K562 (cell line): ENCODE data around the gene AASS. TPM values are rescaled to one million over a fixed set of nuclear protein-coding genes. Genes with fewer than 3 reads are reported as not detected.

Experiments
- ATAC-seq: fragments of 200-7000 bp; cut with Tn5 transposase; 3 replicates; pipeline ENCODE4 v1.9.1; 2020; ENCODE audit warnings: moderate library complexity
- BruUV-seq: library from RNA; stranded (reverse); fragments of 400-500 nt; replicated peaks from 2 replicates; lab custom pipeline; 2021; lab: Mats Ljungman, UMichigan
- CTCF ChIA-PET: fragments of 300-600 bp; formaldehyde crosslinking; extraction: SDS; loops from one replicate; lab custom pipeline; 2021; ENCODE audit warnings: low intra/inter-chr PET ratio; lab: Yijun Ruan, JAX
- POLR2A ChIA-PET: fragments of 300-600, 350-650 bp; sonication (Branson Sonifier 250); formaldehyde crosslinking; extraction: SDS; loops from one replicate; lab custom pipeline; 2021; ENCODE audit warnings: antibody characterized with exemption, inconsistent platforms; lab: Yijun Ruan, JAX
- DNase-seq, 4 experiments: peaks; one replicate each; pipeline versions ENCODE4 v3.0.0 to v3.0.0-alpha.2; 2011 to 2018; ENCODE audit warnings: low spot score in 3 of 4, mixed read lengths in 3 of 4; ENCODE audit errors: extremely low read depth in 1 of 4
- FAIRE-seq: peaks from 2 replicates; lab custom pipeline; 2011; peaks lifted over from hg19 to GRCh38; lab: Jason Lieb, UNC
- H2AFZ ChIP-seq: 2 replicates; pipeline ENCODE4 v1.6.0; 2011; ENCODE audit warnings: low read depth, low read length, control low read depth, inconsistent platforms
- H3K27ac ChIP-seq: fragments of 200-600 bp; 3 replicates; pipeline ENCODE4 v1.8.0; 2011; ENCODE audit warnings: low read depth, mild to moderate bottlenecking, control low read depth, inconsistent platforms, low read length, moderate library complexity, mixed read lengths; ENCODE audit errors: extremely low read depth
- H3K27me3 ChIP-seq, 2 experiments: fragments of 300-600 bp in 1 of 2; 2 replicates in 1 of 2; 3 replicates in 1 of 2; pipeline versions ENCODE4 v1.6.0 to v1.8.0; 2011; ENCODE audit warnings: inconsistent platforms in 2 of 2, low read length in 2 of 2, mild to moderate bottlenecking in 1 of 2, mixed read lengths in 1 of 2, moderate library complexity in 1 of 2; ENCODE audit not compliant: control insufficient read depth in 2 of 2, insufficient read depth in 2 of 2
- H3K36me3 ChIP-seq: fragments of 300-600 bp; 3 replicates; pipeline ENCODE4 v1.8.0; 2011; ENCODE audit warnings: mild to moderate bottlenecking, low read length, inconsistent platforms; ENCODE audit not compliant: control insufficient read depth, insufficient read depth
- H3K4me1 ChIP-seq, 2 experiments: fragments of 200-600 bp in 1 of 2; replicated peaks in 1 of 2; 2 replicates in 1 of 2; 3 replicates in 1 of 2; pipeline versions ENCODE4 v1.5.1 to v1.8.0; 2011; ENCODE audit warnings: inconsistent platforms in 2 of 2, low read length in 2 of 2, mild to moderate bottlenecking in 1 of 2, mixed read lengths in 1 of 2, moderate library complexity in 1 of 2; ENCODE audit not compliant: control insufficient read depth in 2 of 2, insufficient read depth in 2 of 2
- H3K4me2 ChIP-seq: 2 replicates; pipeline ENCODE4 v1.6.1; 2011; ENCODE audit warnings: low read length, control low read depth, inconsistent platforms, mixed read lengths; ENCODE audit not compliant: insufficient read depth
- H3K4me3 ChIP-seq: fragments of 200-600 bp; sonication (generic), shearing (Covaris generic); 2 replicates; pipeline ENCODE4 v1.5.1; 2016; ENCODE audit warnings: control low read depth, inconsistent platforms
- H3K79me2 ChIP-seq: fragments of 200-600 bp; 3 replicates; pipeline ENCODE4 v1.8.0; 2011; ENCODE audit warnings: low read length, inconsistent platforms; ENCODE audit not compliant: control insufficient read depth, insufficient read depth
- H3K9ac ChIP-seq, 2 experiments: 2 replicates each; pipeline versions ENCODE4 v1.6.0 to v1.6.1; 2011; ENCODE audit warnings: low read depth in 2 of 2, low read length in 2 of 2, control low read depth in 1 of 2, inconsistent platforms in 1 of 2, mild to moderate bottlenecking in 1 of 2, mixed read lengths in 1 of 2; ENCODE audit not compliant: insufficient read depth in 1 of 2
- H3K9me1 ChIP-seq: one replicate; pipeline ENCODE4 v1.6.0; 2011; ENCODE audit warnings: inconsistent platforms, mild to moderate bottlenecking, low read length, moderate library complexity; ENCODE audit not compliant: control insufficient read depth, insufficient read depth
- H3K9me3 ChIP-seq: replicated peaks from 2 replicates; pipeline ENCODE4 v1.5.1; 2011; ENCODE audit warnings: low read depth, low read length, inconsistent platforms; ENCODE audit not compliant: control insufficient read depth, insufficient read depth
- H4K20me1 ChIP-seq: replicated peaks from 2 replicates; pipeline ENCODE4 v1.6.1; 2011; ENCODE audit warnings: low read length, inconsistent platforms, mixed read lengths; ENCODE audit not compliant: control insufficient read depth, insufficient read depth
- ARNT ChIP-seq, 2 experiments: fragments of 450-650 bp; IDR thresholded peaks; 2 replicates each; pipeline ENCODE4 v1.6.1; 2016; ENCODE audit warnings: mild to moderate bottlenecking in 1 of 2
- MIER1 ChIP-seq: fragments of 450-650 bp; IDR thresholded peaks from 2 replicates; pipeline ENCODE4 v1.6.1; 2016; ENCODE audit warnings: antibody characterized with exemption, mild to moderate bottlenecking, low read depth
- PCBP2 ChIP-seq: fragments of 200-400 bp; formaldehyde crosslinking; IDR thresholded peaks from 2 replicates; pipeline ENCODE4 v1.6.1; 2018; ENCODE audit warnings: low read length, low read depth, mild to moderate bottlenecking, moderate library complexity; ENCODE audit not compliant: poor library complexity, severe bottlenecking
- SAP30 ChIP-seq: fragments of 200-600 bp; sonication (generic); IDR thresholded peaks from 2 replicates; pipeline ENCODE4 v1.6.1; 2012; ENCODE audit warnings: borderline replicate concordance, low read depth, mild to moderate bottlenecking, moderate library complexity, low read length, control low read depth, inconsistent platforms; ENCODE audit not compliant: insufficient read depth, poor library complexity, severe bottlenecking
- WGBS: fragments of 100-300 bp; shearing (Covaris generic); methylation state at CpG from one replicate; pipeline ENCODE4 v1.1.6; 2016; ENCODE audit warnings: low coverage, mixed read lengths; ENCODE audit not compliant: insufficient coverage; ENCODE audit errors: missing lambda C conversion rate; 5-methylcytosine and 5-hydroxymethylcytosine counted together
- in situ Hi-C: fragments of 300-500 bp; cut with MboI; formaldehyde crosslinking; loops from 4 replicates; pipeline ENCODE4 v1.15.0; 2018; ENCODE audit warnings: inconsistent platforms, mixed read lengths
- intact Hi-C: fragments of 100-400 bp; cut with micrococcal nuclease; formaldehyde crosslinking; loops from 2 replicates; pipeline ENCODE4 v1.14.2; 2022
- polyA plus RNA-seq, 8 experiments: library from polyadenylated mRNA; depleted of rRNA in 4 of 8; stranded (reverse) in 5 of 8; unstranded in 3 of 8; fragments of >200 nt; fragmentation: Nextera tagmentation in 2 of 8; fragmentation: Illumina TruSeq in 1 of 8; extraction: Ambion mirVana in 2 of 8; extraction: Trizol in 1 of 8; gene quantifications; 2 replicates each; pipeline versions ENCODE4 v1.2.1 to v1.2.3, GENCODE V29; 2011 to 2014; ENCODE audit warnings: inconsistent platforms in 1 of 8, missing spikeins in 1 of 8
- total RNA-seq, 7 experiments: library from RNA; depleted of rRNA in 6 of 7; stranded (reverse); fragments of >200 nt in 6 of 7; fragmentation: Illumina TruSeq in 2 of 7; extraction: Trizol in 2 of 7; gene quantifications; 2 replicates each; pipeline versions ENCODE4 v1.2.1 to v1.2.3, GENCODE V29; 2011 to 2021; ENCODE audit warnings: low replicate concordance in 1 of 7
- TF ChIP-seq, protein P1 (sequence below): IDR thresholded peaks from 2 replicates; pipeline ENCODE4 v1.6.1; 2016; ENCODE audit warnings: missing genetic modification characterization, missing compliant biosample characterization
- TF ChIP-seq, protein P2 (sequence below): fragments of 200-600 bp; sonication (generic); IDR thresholded peaks from one replicate; pipeline ENCODE4 v1.6.1; 2012; ENCODE audit warnings: mild to moderate bottlenecking, low read depth, low read length, inconsistent platforms

Gene AASS
- total and polyA plus RNA-seq, 9 of the 15 experiments (the other 6 are each of a cell fraction or from before 2014, with no cell fraction given), result 0.04 to 0.38 (median 0.07) TPM; not detected in 6

DNA sequence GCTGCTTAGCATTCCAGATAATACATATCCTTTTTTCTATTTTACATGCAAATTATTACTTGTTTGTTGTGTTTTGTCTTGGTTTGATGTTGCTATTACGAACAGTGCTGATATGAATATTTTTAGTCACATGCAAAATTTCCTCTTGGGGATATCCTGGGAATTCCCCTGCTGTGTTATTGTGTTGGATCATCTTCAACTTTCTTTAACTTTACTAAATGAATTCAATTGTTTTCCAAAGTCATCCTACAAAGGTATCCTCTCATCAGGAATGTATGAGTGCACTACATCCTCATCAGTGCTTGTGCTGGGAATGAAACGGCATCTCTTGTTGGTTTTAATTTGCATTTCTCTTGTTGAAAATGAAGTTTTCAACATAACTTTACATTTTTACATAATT, 87.1 kb downstream of the AASS start (continued):
- no peak for TF ChIP-seq PCBP2

- intact Hi-C loops (no loop called here), in situ Hi-C loops (no loop called here)
- Histone ChIP-seq H3K4me3 (no peak overlapping the region), H3K27ac (no peak overlapping the region), H2AFZ (no peak overlapping the region), H3K36me3 (no peaks in the 10 kb centered on the region), H3K27me3 (no peaks in the 10 kb centered on the region), H3K4me2 (no peak overlapping the region), H3K9ac (no peak overlapping the region), H3K9me3 (0 out of 2 replicates have a peak, but pooled peaks cover 3% of the 10 kb centered on the region), H3K4me1 (no peaks in the 10 kb centered on the region), H4K20me1 (no peaks in the 10 kb centered on the region), H3K79me2 (no peaks in the 10 kb centered on the region), H3K9me1 (no peaks in the 10 kb centered on the region)
- POLR2A ChIA-PET, result interaction anchor here (0.6 kb wide), 2 partner anchors 8 to 9 kb away, joined by 3 read pairs; no protein-coding TSS in a partner anchor
- no TSS peak for BruUV-seq
- FAIRE-seq, result no peak
- CTCF ChIA-PET, result no interaction called here
- no peak for ATAC-seq
- DNase-seq, result no peak
- 0% methylated on average over 1 of the region's 1 CpG for WGBS
- TF ChIP-seq ARNT (IDR thresholded peaks at IDR 0.05), result no peak
- TF ChIP-seq SAP30, result no peak
- TF ChIP-seq, protein P1, sequence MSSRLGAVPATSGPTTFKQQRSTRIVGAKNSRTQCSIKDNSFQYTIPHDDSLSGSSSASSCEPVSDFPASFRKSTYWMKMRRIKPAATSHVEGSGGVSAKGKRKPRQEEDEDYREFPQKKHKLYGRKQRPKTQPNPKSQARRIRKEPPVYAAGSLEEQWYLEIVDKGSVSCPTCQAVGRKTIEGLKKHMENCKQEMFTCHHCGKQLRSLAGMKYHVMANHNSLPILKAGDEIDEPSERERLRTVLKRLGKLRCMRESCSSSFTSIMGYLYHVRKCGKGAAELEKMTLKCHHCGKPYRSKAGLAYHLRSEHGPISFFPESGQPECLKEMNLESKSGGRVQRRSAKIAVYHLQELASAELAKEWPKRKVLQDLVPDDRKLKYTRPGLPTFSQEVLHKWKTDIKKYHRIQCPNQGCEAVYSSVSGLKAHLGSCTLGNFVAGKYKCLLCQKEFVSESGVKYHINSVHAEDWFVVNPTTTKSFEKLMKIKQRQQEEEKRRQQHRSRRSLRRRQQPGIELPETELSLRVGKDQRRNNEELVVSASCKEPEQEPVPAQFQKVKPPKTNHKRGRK (tag), result no peak
- no peak for TF ChIP-seq MIER1
- TF ChIP-seq, protein P2, sequence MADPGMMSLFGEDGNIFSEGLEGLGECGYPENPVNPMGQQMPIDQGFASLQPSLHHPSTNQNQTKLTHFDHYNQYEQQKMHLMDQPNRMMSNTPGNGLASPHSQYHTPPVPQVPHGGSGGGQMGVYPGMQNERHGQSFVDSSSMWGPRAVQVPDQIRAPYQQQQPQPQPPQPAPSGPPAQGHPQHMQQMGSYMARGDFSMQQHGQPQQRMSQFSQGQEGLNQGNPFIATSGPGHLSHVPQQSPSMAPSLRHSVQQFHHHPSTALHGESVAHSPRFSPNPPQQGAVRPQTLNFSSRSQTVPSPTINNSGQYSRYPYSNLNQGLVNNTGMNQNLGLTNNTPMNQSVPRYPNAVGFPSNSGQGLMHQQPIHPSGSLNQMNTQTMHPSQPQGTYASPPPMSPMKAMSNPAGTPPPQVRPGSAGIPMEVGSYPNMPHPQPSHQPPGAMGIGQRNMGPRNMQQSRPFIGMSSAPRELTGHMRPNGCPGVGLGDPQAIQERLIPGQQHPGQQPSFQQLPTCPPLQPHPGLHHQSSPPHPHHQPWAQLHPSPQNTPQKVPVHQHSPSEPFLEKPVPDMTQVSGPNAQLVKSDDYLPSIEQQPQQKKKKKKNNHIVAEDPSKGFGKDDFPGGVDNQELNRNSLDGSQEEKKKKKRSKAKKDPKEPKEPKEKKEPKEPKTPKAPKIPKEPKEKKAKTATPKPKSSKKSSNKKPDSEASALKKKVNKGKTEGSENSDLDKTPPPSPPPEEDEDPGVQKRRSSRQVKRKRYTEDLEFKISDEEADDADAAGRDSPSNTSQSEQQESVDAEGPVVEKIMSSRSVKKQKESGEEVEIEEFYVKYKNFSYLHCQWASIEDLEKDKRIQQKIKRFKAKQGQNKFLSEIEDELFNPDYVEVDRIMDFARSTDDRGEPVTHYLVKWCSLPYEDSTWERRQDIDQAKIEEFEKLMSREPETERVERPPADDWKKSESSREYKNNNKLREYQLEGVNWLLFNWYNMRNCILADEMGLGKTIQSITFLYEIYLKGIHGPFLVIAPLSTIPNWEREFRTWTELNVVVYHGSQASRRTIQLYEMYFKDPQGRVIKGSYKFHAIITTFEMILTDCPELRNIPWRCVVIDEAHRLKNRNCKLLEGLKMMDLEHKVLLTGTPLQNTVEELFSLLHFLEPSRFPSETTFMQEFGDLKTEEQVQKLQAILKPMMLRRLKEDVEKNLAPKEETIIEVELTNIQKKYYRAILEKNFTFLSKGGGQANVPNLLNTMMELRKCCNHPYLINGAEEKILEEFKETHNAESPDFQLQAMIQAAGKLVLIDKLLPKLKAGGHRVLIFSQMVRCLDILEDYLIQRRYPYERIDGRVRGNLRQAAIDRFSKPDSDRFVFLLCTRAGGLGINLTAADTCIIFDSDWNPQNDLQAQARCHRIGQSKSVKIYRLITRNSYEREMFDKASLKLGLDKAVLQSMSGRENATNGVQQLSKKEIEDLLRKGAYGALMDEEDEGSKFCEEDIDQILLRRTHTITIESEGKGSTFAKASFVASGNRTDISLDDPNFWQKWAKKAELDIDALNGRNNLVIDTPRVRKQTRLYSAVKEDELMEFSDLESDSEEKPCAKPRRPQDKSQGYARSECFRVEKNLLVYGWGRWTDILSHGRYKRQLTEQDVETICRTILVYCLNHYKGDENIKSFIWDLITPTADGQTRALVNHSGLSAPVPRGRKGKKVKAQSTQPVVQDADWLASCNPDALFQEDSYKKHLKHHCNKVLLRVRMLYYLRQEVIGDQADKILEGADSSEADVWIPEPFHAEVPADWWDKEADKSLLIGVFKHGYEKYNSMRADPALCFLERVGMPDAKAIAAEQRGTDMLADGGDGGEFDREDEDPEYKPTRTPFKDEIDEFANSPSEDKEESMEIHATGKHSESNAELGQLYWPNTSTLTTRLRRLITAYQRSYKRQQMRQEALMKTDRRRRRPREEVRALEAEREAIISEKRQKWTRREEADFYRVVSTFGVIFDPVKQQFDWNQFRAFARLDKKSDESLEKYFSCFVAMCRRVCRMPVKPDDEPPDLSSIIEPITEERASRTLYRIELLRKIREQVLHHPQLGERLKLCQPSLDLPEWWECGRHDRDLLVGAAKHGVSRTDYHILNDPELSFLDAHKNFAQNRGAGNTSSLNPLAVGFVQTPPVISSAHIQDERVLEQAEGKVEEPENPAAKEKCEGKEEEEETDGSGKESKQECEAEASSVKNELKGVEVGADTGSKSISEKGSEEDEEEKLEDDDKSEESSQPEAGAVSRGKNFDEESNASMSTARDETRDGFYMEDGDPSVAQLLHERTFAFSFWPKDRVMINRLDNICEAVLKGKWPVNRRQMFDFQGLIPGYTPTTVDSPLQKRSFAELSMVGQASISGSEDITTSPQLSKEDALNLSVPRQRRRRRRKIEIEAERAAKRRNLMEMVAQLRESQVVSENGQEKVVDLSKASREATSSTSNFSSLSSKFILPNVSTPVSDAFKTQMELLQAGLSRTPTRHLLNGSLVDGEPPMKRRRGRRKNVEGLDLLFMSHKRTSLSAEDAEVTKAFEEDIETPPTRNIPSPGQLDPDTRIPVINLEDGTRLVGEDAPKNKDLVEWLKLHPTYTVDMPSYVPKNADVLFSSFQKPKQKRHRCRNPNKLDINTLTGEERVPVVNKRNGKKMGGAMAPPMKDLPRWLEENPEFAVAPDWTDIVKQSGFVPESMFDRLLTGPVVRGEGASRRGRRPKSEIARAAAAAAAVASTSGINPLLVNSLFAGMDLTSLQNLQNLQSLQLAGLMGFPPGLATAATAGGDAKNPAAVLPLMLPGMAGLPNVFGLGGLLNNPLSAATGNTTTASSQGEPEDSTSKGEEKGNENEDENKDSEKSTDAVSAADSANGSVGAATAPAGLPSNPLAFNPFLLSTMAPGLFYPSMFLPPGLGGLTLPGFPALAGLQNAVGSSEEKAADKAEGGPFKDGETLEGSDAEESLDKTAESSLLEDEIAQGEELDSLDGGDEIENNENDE, result no peak
These were observed 89.0 kb downstream of the AASS start for GRCh38 chr7:122055073-122055472.
